Effector memory CD8-positive, alpha-beta T cell (primary cell): Measurements from ENCODE around the gene SLC20A1.
"Not testable (repeated sequence)": the region's sequence is repeated elsewhere in the genome, so short reads cannot be mapped to it uniquely, and the experiment has no call there.

Experiments
- ATAC-seq: fragments of 150-1000 bp; cut with Tn5 transposase; replicated peaks from 2 replicates; pipeline ENCODE4 v1.10.0; 2021; ENCODE audit warnings: mild to moderate bottlenecking, moderate library complexity
- DNase-seq, 3 experiments: peaks; one replicate each; pipeline ENCODE4 v3.0.0; 2021
- H3K27ac Mint-ChIP-seq, 2 donors: one replicate each; pipeline ENCODE4 v1.8.0; 2022; ENCODE audit warnings: mild to moderate bottlenecking in 2 of 2, mixed read lengths in 2 of 2, moderate library complexity in 2 of 2
- H3K27me3 Mint-ChIP-seq, 2 donors: one replicate each; pipeline ENCODE4 v1.8.0; 2022; ENCODE audit warnings: mixed read lengths in 2 of 2
- H3K36me3 Mint-ChIP-seq: one replicate; pipeline ENCODE4 v1.8.0; 2022; ENCODE audit warnings: mild to moderate bottlenecking, moderate library complexity, mixed read lengths; ENCODE audit not compliant: insufficient read depth
- H3K4me1 Mint-ChIP-seq, 2 donors: one replicate each; pipeline ENCODE4 v1.8.0; 2022; ENCODE audit warnings: low read depth in 2 of 2, mixed read lengths in 2 of 2
- H3K4me3 Mint-ChIP-seq, 2 donors: one replicate each; pipeline ENCODE4 v1.8.0; 2022; ENCODE audit warnings: mild to moderate bottlenecking in 2 of 2, mixed read lengths in 2 of 2, moderate library complexity in 2 of 2
- H3K9me3 Mint-ChIP-seq, 2 donors: one replicate each; pipeline ENCODE4 v1.8.0; 2022; ENCODE audit warnings: mixed read lengths in 2 of 2

The SLC20A1 gene

GRCh38 chr2:112701052-112701451 is 55.3 kb downstream of the SLC20A1 start:
- Mint-ChIP-seq H3K36me3 (peaks cover 2% of the 10 kb centered on the region), H3K4me3 (no peak overlapping the region), H3K27ac (no peak overlapping the region), H3K9me3 (no peaks in the 10 kb centered on the region), H3K27me3 (no peaks in the 10 kb centered on the region), H3K4me1 (peaks cover 4 to 8% of the 10 kb centered on the region in 2 donors)
- DNase-seq (no peak), ATAC-seq (no peak)

GRCh38 chr2:112703684-112704083 is 57.9 kb downstream of the SLC20A1 start:
- H3K36me3 Mint-ChIP-seq: peaks cover 3% of the 10 kb centered on the region
- H3K27ac Mint-ChIP-seq: no peak overlapping the region
- H3K27me3 Mint-ChIP-seq: no peaks in the 10 kb centered on the region
- DNase-seq (no peak), ATAC-seq (no peak)
- H3K4me1 Mint-ChIP-seq: peaks cover 25 to 27% of the 10 kb centered on the region in 2 donors
- no peaks in the 10 kb centered on the region for H3K9me3 Mint-ChIP-seq
- H3K4me3 Mint-ChIP-seq: no peak overlapping the region

DNA sequence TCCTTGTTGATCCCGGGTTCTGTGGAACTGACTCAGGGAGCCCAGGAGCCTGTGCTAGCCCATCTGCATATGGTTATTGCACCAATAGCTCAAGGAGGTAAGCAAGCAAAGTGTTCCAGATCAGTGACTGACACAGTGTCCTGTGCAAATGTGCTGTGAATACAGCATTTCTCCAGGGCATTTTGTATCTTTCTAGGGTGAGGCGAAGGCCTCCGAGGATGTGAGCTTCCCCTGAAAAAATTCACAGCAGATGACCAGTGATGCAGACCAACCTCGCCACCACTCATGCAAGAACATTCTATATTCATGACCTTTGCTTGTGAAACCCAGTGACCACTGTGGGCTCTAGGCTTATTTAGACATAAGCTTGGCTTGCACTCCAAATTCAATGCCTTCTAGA is 59.8 kb downstream of the SLC20A1 start:
- Mint-ChIP-seq H3K27me3 (no peaks in the 10 kb centered on the region), H3K36me3 (peaks cover 3% of the 10 kb centered on the region), H3K9me3 (no peaks in the 10 kb centered on the region), H3K4me3 (peak overlapping the region in 1 of 2 donors; percentile 65), H3K27ac (peak overlapping the region in 1 of 2 donors; percentile 20), H3K4me1 (peaks cover 33 to 39% of the 10 kb centered on the region in 2 donors)
- ATAC-seq (no peak), DNase-seq (no peak)

GRCh38 chr2:112706170-112706664 is 60.5 kb downstream of the SLC20A1 start:
- Mint-ChIP-seq H3K27ac (peak overlapping the region; percentile 20 to 49), H3K4me1 (peaks cover 35 to 46% of the 10 kb centered on the region in 2 donors)
- peak; percentile 40 to 52 (median 42) for DNase-seq

GRCh38 chr2:112706947-112707346 is 61.2 kb downstream of the SLC20A1 start:
- H3K9me3 Mint-ChIP-seq, H3K36me3 Mint-ChIP-seq, H3K27ac Mint-ChIP-seq, ATAC-seq, H3K27me3 Mint-ChIP-seq, DNase-seq: not testable (repeated sequence)
- Mint-ChIP-seq H3K4me1 (peaks cover 36 to 47% of the 10 kb centered on the region in 2 donors), H3K4me3 (peak overlapping the region in 1 of 2 donors; percentile 65)

More at GRCh38 chr2:112706170-112706664, 60.5 kb downstream of the SLC20A1 start:
- Mint-ChIP-seq H3K9me3 (no peaks in the 10 kb centered on the region), H3K4me3 (peak overlapping the region; percentile 56 to 65), H3K36me3 (peaks cover 3% of the 10 kb centered on the region), H3K27me3 (no peaks in the 10 kb centered on the region)
- ATAC-seq: peak; percentile 95

- Mint-ChIP-seq H3K4me3 (peak overlapping the region; percentile 60 to 71), H3K27ac (peak overlapping the region; percentile 90 to 93)
Measured at GRCh38 chr2:112708968-112709367, 63.2 kb downstream of the SLC20A1 start.

GRCh38 chr2:112709703-112710102 is 64.0 kb downstream of the SLC20A1 start:
- Mint-ChIP-seq H3K27me3 (no peaks in the 10 kb centered on the region), H3K4me1 (peaks cover 47 to 52% of the 10 kb centered on the region in 2 donors), H3K4me3 (peak overlapping the region in 1 of 2 donors; percentile 71), H3K36me3 (peaks cover 3% of the 10 kb centered on the region), H3K9me3 (no peaks in the 10 kb centered on the region), H3K27ac (peak overlapping the region; percentile 90 to 93)
- DNase-seq: no peak
- ATAC-seq: no peak

More at GRCh38 chr2:112708968-112709367, 63.2 kb downstream of the SLC20A1 start:
- peak; percentile 49 for ATAC-seq
- H3K4me1 Mint-ChIP-seq: peaks cover 47 to 52% of the 10 kb centered on the region in 2 donors
- peaks cover 3% of the 10 kb centered on the region for H3K36me3 Mint-ChIP-seq
- no peaks in the 10 kb centered on the region for H3K9me3 Mint-ChIP-seq
- DNase-seq: peak in 1 of 3 experiments; percentile 18
- H3K27me3 Mint-ChIP-seq: no peaks in the 10 kb centered on the region

DNA sequence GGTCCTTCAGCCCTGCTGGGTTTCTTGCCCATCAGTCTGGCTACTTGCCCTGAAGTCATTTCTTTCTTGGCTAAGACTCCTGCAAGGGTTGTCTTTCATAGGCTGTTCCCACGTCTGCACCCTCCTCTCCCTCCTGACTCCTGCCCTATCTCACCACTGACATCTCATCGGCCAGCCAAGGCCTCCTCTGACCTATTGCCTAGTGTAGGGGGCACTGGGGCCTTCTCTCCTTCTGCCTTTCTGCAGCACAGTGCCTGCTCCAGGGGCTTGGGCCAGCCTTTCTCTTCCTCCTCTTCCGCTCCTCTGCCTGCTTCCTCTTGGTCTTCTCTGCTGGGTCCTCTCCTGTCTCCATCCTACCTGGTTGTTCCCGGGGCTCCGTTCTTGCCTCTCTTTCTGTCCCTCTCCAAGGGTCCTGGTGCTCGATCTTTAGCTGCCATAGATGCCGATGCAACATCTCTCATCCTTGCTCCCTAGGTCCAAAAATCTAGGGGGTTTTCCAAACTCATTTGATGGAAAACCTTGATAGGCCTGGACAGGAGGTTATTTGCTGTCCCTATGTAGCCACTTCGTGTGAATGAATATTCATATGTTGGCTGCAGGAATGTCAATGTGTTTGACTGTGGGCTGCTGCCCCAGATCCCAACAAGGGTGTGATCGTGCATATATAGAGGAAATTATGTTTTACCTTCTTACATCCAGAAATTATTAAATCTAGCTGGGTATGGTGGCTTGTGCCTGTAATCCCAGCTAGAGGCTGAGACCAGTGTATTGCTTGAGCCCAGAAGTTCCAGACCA is 65.4 kb downstream of the SLC20A1 start:
- peaks cover under 1% of the 10 kb centered on the region for H3K36me3 Mint-ChIP-seq
- DNase-seq: no peak
- peak overlapping the region in 1 of 2 donors; percentile 90 for H3K27ac Mint-ChIP-seq
- no peaks in the 10 kb centered on the region for H3K9me3 Mint-ChIP-seq
- H3K4me1 Mint-ChIP-seq: peaks cover 41 to 47% of the 10 kb centered on the region in 2 donors
- no peak for ATAC-seq
- H3K4me3 Mint-ChIP-seq: no peak overlapping the region
- H3K27me3 Mint-ChIP-seq: no peaks in the 10 kb centered on the region

- no peak overlapping the region for H3K4me3 Mint-ChIP-seq
- no peaks in the 10 kb centered on the region for H3K27me3 Mint-ChIP-seq
- no peaks in the 10 kb centered on the region for H3K9me3 Mint-ChIP-seq
- ATAC-seq (no peak), DNase-seq (no peak)
- peaks cover 34 to 38% of the 10 kb centered on the region in 2 donors for H3K4me1 Mint-ChIP-seq
- H3K27ac Mint-ChIP-seq: peak overlapping the region in 1 of 2 donors; percentile 34
- H3K36me3 Mint-ChIP-seq: no peaks in the 10 kb centered on the region
Measured at GRCh38 chr2:112712465-112712864, 66.7 kb downstream of the SLC20A1 start.

GRCh38 chr2:112712903-112713584 is 67.3 kb downstream of the SLC20A1 start:
- Mint-ChIP-seq H3K4me1 (peaks cover 28 to 32% of the 10 kb centered on the region in 2 donors), H3K27me3 (no peaks in the 10 kb centered on the region), H3K36me3 (no peaks in the 10 kb centered on the region), H3K27ac (peak overlapping the region in 1 of 2 donors; percentile 34), H3K9me3 (no peaks in the 10 kb centered on the region), H3K4me3 (no peak overlapping the region)
- DNase-seq (no peak), ATAC-seq (no peak)
